HEK293T (cell line): ENCODE data around the gene TJP1.

ENCODE experiments used
- CTCF ChIA-PET: fragments of 350-600 bp; formaldehyde crosslinking; extraction: SDS; loops from one replicate; lab custom pipeline; 2021; ENCODE audit warnings: antibody characterized with exemption, inconsistent platforms; lab: Yijun Ruan, JAX
- POLR2A ChIA-PET: fragments of 350-600 bp; formaldehyde crosslinking; extraction: SDS; loops from one replicate; lab custom pipeline; 2020; ENCODE audit warnings: antibody characterized with exemption, inconsistent platforms; lab: Yijun Ruan, JAX
- DNase-seq: peaks from one replicate; pipeline ENCODE4 v3.0.0; 2012; ENCODE audit warnings: mixed read lengths; ENCODE audit errors: extremely low spot score
- ARNT ChIP-seq: fragments of 450-650 bp; IDR thresholded peaks from 2 replicates; pipeline ENCODE4 v1.6.1; 2017; ENCODE audit warnings: mild to moderate bottlenecking
- BHLHE40 ChIP-seq: fragments of 450-650 bp; IDR thresholded peaks from 2 replicates; pipeline ENCODE4 v1.6.1; 2016; ENCODE audit warnings: mild to moderate bottlenecking, moderate library complexity, borderline replicate concordance
- CTBP1 ChIP-seq: fragments of 450-650 bp; IDR thresholded peaks from 2 replicates; pipeline ENCODE4 v1.6.1; 2016; ENCODE audit warnings: borderline replicate concordance
- ELF4 ChIP-seq: fragments of 450-650 bp; IDR thresholded peaks from 2 replicates; pipeline ENCODE4 v1.6.1; 2017; ENCODE audit warnings: antibody characterized with exemption
- FOXA1 ChIP-seq: fragments of 450-650 bp; IDR thresholded peaks from 2 replicates; pipeline ENCODE4 v1.6.1; 2016; ENCODE audit warnings: mild to moderate bottlenecking
- FOXK2 ChIP-seq: fragments of 450-650 bp; IDR thresholded peaks from 2 replicates; pipeline ENCODE4 v1.6.1; 2016; ENCODE audit warnings: mild to moderate bottlenecking
- FOXM1 ChIP-seq: fragments of 450-650 bp; IDR thresholded peaks from 2 replicates; pipeline ENCODE4 v1.6.1; 2017; ENCODE audit warnings: mild to moderate bottlenecking, borderline replicate concordance
- HDGF ChIP-seq: fragments of 450-650 bp; IDR thresholded peaks from 2 replicates; pipeline ENCODE4 v1.6.1; 2017; ENCODE audit warnings: antibody characterized with exemption, borderline replicate concordance
- L3MBTL2 ChIP-seq: fragments of 450-650 bp; conservative IDR thresholded peaks from 2 replicates; pipeline ENCODE4 v1.6.1; 2016; ENCODE audit warnings: mild to moderate bottlenecking
- LEF1 ChIP-seq: fragments of 450-650 bp; IDR thresholded peaks from 2 replicates; pipeline ENCODE4 v1.6.1; 2017; ENCODE audit warnings: mild to moderate bottlenecking, borderline replicate concordance
- NFRKB ChIP-seq: fragments of 450-650 bp; IDR thresholded peaks from 2 replicates; pipeline ENCODE4 v1.6.1; 2016; ENCODE audit warnings: mild to moderate bottlenecking, moderate library complexity
- PKNOX1 ChIP-seq: fragments of 450-650 bp; IDR thresholded peaks from 2 replicates; pipeline ENCODE4 v1.6.1; 2016
- SP1 ChIP-seq: fragments of 450-650 bp; IDR thresholded peaks from 2 replicates; pipeline ENCODE4 v1.6.1; 2017
- SUZ12 ChIP-seq: fragments of 450-650 bp; IDR thresholded peaks from 2 replicates; pipeline ENCODE4 v1.6.1; 2016; ENCODE audit warnings: mild to moderate bottlenecking
- TARDBP ChIP-seq: fragments of 450-650 bp; IDR thresholded peaks from 2 replicates; pipeline ENCODE4 v1.6.1; 2016
- ZNF384 ChIP-seq: fragments of 450-650 bp; IDR thresholded peaks from 2 replicates; pipeline ENCODE4 v1.6.1; 2016

Gene TJP1

GRCh38 chr15:29842290-29842689 is 20.0 kb upstream of the TJP1 start:
- TF ChIP-seq ZNF384 (no peak), L3MBTL2 (no peak), TARDBP (no peak), SUZ12 (no peak), FOXK2 (no peak)
- DNase-seq: no peak
- ChIA-PET CTCF (no interaction called here), POLR2A (interaction anchor here (0.7 kb wide), 1 partner anchor 19 kb away, joined by 3 read pairs; no protein-coding TSS in a partner anchor)

GRCh38 chr15:29840926-29841325 is 18.7 kb upstream of the TJP1 start:
- ChIA-PET CTCF (no interaction called here), POLR2A (no interaction called here)
- TF ChIP-seq SP1: no peak
- no peak for TF ChIP-seq FOXA1
- no peak for TF ChIP-seq CTBP1
- TF ChIP-seq SUZ12: no peak
- TF ChIP-seq FOXM1: no peak
- TF ChIP-seq ZNF384: no peak
- no peak for TF ChIP-seq FOXK2
- TF ChIP-seq L3MBTL2: no peak
- TF ChIP-seq PKNOX1: no peak
- TF ChIP-seq LEF1: no peak
- TF ChIP-seq HDGF: no peak
- no peak for TF ChIP-seq TARDBP
- no peak for TF ChIP-seq NFRKB
- no peak for TF ChIP-seq BHLHE40
- TF ChIP-seq ELF4: no peak
- no peak for TF ChIP-seq ARNT
- no peak for DNase-seq

- CTCF ChIA-PET: no interaction called here
- no peak for TF ChIP-seq L3MBTL2
- no peak for TF ChIP-seq BHLHE40
- TF ChIP-seq PKNOX1: no peak
- no peak for TF ChIP-seq LEF1
- TF ChIP-seq HDGF: no peak
- no peak for TF ChIP-seq ARNT
- TF ChIP-seq FOXA1: no peak
- no peak for TF ChIP-seq SUZ12
- TF ChIP-seq ZNF384: no peak
- no peak for TF ChIP-seq ELF4
- TF ChIP-seq FOXM1: no peak
- TF ChIP-seq FOXK2: no peak
- TF ChIP-seq TARDBP: no peak
- TF ChIP-seq NFRKB: no peak
- no peak for TF ChIP-seq CTBP1
- no peak for TF ChIP-seq SP1
- POLR2A ChIA-PET: no interaction called here
- DNase-seq: no peak
Measured at GRCh38 chr15:29840054-29840453, 17.8 kb upstream of the TJP1 start.

GRCh38 chr15:29838352-29839010 is 16.2 kb upstream of the TJP1 start:
- TF ChIP-seq ELF4 (no peak), SP1 (no peak), ZNF384 (no peak), BHLHE40 (no peak), FOXA1 (no peak), TARDBP (no peak), ARNT (no peak), SUZ12 (no peak), LEF1 (no peak), HDGF (no peak), PKNOX1 (no peak), FOXM1 (no peak), NFRKB (no peak), FOXK2 (no peak), L3MBTL2 (no peak)
- POLR2A ChIA-PET: no interaction called here
- no peak for DNase-seq
- CTCF ChIA-PET: no interaction called here

- POLR2A ChIA-PET: interaction anchor here (2.2 kb wide), 1 partner anchor 14 kb away, joined by 5 read pairs; no protein-coding TSS in a partner anchor
- DNase-seq: no peak
- CTCF ChIA-PET: interaction anchor here (1.7 kb wide), 1 partner anchor 90 kb away, joined by 5 read pairs; no protein-coding TSS in a partner anchor
Measured at GRCh38 chr15:29835301-29835700, 13.0 kb upstream of the TJP1 start.

More at GRCh38 chr15:29835301-29835700, 13.0 kb upstream of the TJP1 start:
- TF ChIP-seq FOXA1 (no peak), BHLHE40 (no peak), ZNF384 (no peak), HDGF (no peak), SUZ12 (no peak), NFRKB (no peak), PKNOX1 (no peak), ELF4 (no peak), TARDBP (no peak), ARNT (no peak), L3MBTL2 (no peak)
